Brain pericyte (primary cell): ENCODE data around the gene IL17F.
"Not testable (repeated sequence)": the region's sequence is repeated elsewhere in the genome, so short reads cannot be mapped to it uniquely, and the experiment has no call there.

Source experiments
- DNase-seq: peaks from one replicate; pipeline ENCODE4 v3.0.0-alpha.2; 2012; ENCODE audit warnings: low read depth, low spot score

The IL17F gene

GRCh38 chr6:52245425-52245824, 1.1 kb upstream of the IL17F start:
- no peak for DNase-seq

DNA sequence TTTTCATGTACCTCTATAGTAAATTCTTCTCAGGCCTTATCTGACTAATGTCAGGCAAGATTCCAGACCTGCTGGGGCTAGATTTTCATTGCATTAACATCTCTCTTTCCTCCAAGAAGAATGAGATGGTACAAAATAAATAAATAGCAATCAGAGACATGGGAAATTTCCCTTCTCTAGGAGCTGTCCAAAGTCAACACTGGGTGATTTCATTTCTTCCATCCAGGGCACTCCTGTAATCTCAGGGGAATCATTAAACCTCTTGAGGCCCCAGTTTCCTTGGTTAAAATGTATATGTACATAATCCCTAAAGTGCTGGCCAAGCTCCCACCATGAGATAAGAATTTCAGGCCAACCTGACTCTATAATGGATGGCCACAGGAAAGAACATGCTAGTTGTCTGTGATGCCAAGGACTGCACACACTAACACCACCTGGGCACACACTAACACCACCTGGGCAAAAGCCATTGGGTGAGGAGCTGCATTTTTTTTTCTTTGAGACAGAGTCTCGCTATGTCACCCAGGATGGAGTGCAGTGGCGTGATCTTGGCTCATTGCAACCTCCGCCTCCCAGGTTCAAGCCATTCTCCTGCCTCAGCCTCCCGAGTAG, 912 bp downstream of the IL17F start:
- DNase-seq = no peak

DNA sequence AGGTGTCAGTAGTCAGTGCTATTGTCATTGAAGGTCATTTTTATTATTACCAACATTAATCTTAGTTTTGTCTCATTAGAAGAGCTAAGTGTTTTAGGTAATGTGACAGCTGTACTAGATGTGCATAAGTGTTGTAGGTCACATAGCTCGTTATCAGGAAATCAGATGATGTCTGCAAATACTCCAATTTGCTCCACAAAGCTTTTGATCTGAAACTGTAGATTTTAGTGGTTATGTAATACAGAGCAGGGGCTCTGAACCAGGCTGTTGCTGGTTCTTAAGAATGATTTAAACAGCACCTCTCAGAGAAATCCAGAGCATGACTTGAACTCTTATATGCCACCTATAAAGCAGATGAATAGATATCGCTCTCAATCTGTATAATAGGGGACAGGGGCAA, 2.5 kb downstream of the IL17F start:
- no peak for DNase-seq

GRCh38 chr6:52233975-52234823, 10.1 kb downstream of the IL17F start:
- no peak for DNase-seq

- no peak for DNase-seq
Measured at GRCh38 chr6:52233005-52233404, 11.3 kb downstream of the IL17F start.

- no peak for DNase-seq
Measured at GRCh38 chr6:52231406-52232127, 12.7 kb downstream of the IL17F start.

- no peak for DNase-seq
Measured at GRCh38 chr6:52230685-52231084, 13.6 kb downstream of the IL17F start.

DNA sequence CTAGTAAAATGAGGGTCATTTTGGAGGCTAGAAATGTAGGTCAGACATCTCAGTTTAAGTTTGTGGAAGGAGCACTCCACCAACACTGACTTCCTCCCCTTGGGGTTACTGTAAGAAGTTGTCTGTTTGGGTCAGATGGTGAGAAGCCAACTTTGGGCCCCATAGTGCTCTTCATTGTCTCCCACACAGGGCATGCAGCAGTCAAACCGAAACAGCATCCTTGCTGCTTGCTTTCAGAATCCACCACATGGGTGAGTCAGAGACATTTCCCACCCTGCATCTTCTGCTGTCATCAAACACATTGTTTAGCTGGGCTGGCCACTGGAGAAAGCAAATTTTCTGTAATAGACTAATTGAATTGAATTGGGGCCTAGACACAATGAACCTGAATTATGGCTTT, 16.8 kb downstream of the IL17F start:
- no peak for DNase-seq

DNA sequence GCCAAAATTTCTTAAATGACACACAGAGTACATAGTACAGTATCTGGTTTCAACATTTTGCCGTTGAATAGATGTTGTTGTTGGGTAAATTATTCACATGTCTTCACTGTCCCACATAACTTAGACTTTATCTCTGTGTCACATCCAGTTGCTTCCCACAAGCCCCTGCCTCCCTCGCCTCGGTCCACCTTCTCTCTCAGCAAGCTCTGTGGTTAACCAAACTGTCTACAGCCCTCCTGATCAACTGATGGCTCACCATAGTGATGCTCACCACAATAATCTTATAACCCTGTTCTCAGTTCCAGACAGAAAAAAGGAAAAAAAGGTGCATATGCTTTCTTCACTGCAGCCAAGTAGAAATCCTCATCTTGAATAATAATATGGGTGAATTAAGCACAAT, 23.0 kb downstream of the IL17F start:
- no peak for DNase-seq

DNA sequence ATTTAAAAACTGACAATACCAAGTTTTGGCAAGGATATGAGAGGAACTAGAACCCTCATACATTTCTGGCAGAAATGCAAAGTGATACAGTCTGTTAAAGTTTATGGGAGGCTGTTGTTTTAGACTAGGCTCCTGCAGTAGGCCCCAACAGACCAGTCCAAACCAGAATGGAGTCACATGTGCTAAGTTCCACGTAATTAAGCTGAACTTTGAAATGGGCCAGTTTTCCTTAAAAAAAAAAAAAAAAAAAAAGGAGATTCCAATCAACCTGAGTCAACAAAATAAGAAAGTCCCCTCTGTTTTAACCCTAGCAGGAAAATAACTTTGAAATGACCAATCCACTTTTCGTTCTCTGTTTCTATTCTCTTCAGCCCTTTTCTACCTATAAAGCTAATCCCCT, 26.5 kb downstream of the IL17F start:
- DNase-seq = no peak

GRCh38 chr6:52216932-52217575, 27.2 kb downstream of the IL17F start:
- DNase-seq = no peak

GRCh38 chr6:52215787-52216186, 28.5 kb downstream of the IL17F start:
- DNase-seq = no peak

DNA sequence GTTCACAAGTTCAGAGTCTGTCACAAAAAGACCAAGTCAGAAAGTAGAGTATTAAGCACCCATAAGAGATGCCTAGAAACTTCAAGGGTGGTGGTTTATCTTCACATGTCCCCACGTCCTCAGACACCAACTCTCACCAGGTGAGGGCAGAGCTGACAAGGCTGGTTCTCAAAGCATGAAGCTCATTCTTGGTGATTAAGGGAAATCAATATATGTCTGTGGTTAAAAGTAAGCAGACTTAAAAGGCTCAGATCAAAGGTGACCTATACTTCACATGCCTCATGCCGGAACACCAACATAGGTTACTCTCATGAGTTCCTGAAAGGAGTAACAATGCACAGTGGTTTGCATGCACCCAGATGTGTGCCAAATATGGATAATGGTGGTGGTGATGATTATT, 31.2 kb downstream of the IL17F start:
- DNase-seq = no peak

GRCh38 chr6:52210227-52210626, 34.1 kb downstream of the IL17F start:
- no peak for DNase-seq

DNA sequence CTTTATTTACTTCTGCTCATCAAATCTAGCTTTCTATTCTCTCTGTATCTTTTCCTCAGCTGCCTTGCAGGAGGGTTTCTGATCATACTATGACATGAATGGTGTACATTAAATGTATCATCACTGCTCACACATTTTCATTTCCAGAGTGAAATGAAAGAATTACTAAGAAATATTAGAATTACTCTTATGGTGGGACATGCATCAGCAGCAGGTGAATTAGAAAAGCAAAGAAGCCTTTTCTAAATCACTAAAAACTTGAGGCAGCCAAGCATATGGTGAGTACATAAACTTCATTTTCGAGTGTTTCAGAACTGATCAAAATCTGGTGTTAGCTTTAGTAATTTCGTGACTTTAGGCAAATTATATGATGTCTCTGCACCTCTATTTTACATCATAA, 34.5 kb downstream of the IL17F start:
- DNase-seq = no peak

- no peak for DNase-seq
Measured at GRCh38 chr6:52208612-52209011, 35.7 kb downstream of the IL17F start.

GRCh38 chr6:52207066-52207465, 37.2 kb downstream of the IL17F start:
- DNase-seq = no peak

DNA sequence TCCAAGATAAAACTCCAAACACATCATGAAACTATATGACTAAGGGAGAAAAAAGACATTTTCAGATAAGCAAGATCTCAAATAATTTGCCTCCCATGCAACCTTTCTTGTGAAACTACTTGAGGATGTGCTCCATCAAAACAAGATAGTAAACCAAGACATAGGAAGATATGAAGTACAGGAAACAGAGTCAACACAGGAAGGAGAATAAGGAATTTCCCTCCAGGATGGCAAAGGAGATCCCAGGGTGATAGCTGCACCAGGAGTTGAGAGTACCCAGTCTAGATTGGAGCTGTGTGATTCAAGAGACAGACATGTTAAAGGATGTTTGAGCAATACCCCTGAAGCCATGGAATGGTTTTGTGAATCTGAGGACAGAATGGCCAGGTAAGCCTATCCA, 42.8 kb downstream of the IL17F start:
- DNase-seq = no peak

- DNase-seq = no peak
Measured at GRCh38 chr6:52201046-52201445, 43.3 kb downstream of the IL17F start.

DNA sequence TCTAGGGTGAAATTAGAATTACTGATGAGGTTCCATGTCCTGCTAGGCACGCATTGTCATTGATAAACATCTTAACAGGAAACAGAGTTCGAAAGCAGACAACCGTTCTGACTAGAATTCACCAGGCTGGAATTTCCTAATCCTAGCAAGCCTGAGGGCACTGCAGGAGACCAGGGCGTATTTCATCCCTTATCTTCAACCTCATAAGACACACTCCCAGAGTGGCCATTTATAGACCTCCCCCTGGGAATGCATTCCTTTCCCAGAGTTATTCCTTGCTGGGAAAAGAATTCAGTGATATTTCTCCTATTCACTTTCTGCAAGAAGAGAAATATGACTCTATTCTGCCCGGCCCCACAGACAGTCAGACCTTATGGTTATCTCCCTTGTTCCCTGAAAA, 44.2 kb downstream of the IL17F start:
- not testable (repeated sequence) for DNase-seq

- DNase-seq = no peak
Measured at GRCh38 chr6:52195886-52196285, 48.4 kb downstream of the IL17F start.

- DNase-seq = no peak
Measured at GRCh38 chr6:52191824-52192223, 52.5 kb downstream of the IL17F start.
